Activated CD8-positive, alpha-beta T cell treated with anti-CD3 and anti-CD28 coated beads for 36 hours (primary cell): ENCODE results near the gene RAD51B. TPM values are rescaled to one million over a fixed set of nuclear protein-coding genes. Genes with fewer than 3 reads are reported as not detected.

ENCODE experiments used
- ATAC-seq: fragments of 200-7000 bp; cut with Tn5 transposase; one replicate; pipeline ENCODE4 v1.10.0; 2021; ENCODE audit warnings: mild to moderate bottlenecking, moderate library complexity
- CTCF ChIA-PET: fragments of 350-600 bp; sonication (Branson Sonifier 250); formaldehyde crosslinking; loops from one replicate; lab custom pipeline; 2021; ENCODE audit warnings: antibody characterized with exemption; lab: Charles Lee
- POLR2A ChIA-PET: fragments of 350-600 bp; sonication (Branson Sonifier 250); formaldehyde crosslinking; loops from one replicate; lab custom pipeline; 2021; ENCODE audit warnings: antibody characterized with exemption; lab: Charles Lee
- DNase-seq: peaks from one replicate; pipeline ENCODE4 v3.0.0-alpha.2; 2020
- H3K27ac Mint-ChIP-seq: one replicate; pipeline ENCODE4 v1.8.0; 2021; ENCODE audit warnings: mild to moderate bottlenecking, mixed read lengths
- H3K27me3 Mint-ChIP-seq: one replicate; pipeline ENCODE4 v1.8.0; 2021; ENCODE audit warnings: mixed read lengths
- H3K36me3 Mint-ChIP-seq: one replicate; pipeline ENCODE4 v1.8.0; 2021; ENCODE audit warnings: low read depth, mixed read lengths
- H3K4me1 Mint-ChIP-seq: one replicate; pipeline ENCODE4 v1.8.0; 2021; ENCODE audit warnings: low read depth, mixed read lengths
- H3K4me3 Mint-ChIP-seq: one replicate; pipeline ENCODE4 v1.8.0; 2021; ENCODE audit warnings: mild to moderate bottlenecking, moderate library complexity, mixed read lengths
- H3K9me3 Mint-ChIP-seq: one replicate; pipeline ENCODE4 v1.8.0; 2021; ENCODE audit warnings: mixed read lengths
- CTCF ChIP-seq: fragments of 200-600 bp; IDR thresholded peaks from one replicate; pipeline ENCODE4 v1.8.0; 2022; ENCODE audit warnings: antibody characterized with exemption, mild to moderate bottlenecking
- intact Hi-C: fragments of 100-400 bp; cut with micrococcal nuclease; formaldehyde crosslinking; loops from one replicate; pipeline ENCODE4 v1.10.0; 2022
- total RNA-seq, 2 experiments: library from RNA; stranded (reverse); gene quantifications; one replicate each; pipeline ENCODE4 v1.2.3, GENCODE V29; 2021

The RAD51B gene
- total RNA-seq, 2 experiments from 2014 or later: 38.2 to 40.6 TPM

- Mint-ChIP-seq H3K4me3 (no peak overlapping the region), H3K36me3 (no peaks in the 10 kb centered on the region), H3K27me3 (no peaks in the 10 kb centered on the region), H3K9me3 (no peaks in the 10 kb centered on the region), H3K4me1 (peaks cover 6% of the 10 kb centered on the region), H3K27ac (no peak overlapping the region)
- ATAC-seq (no peak), DNase-seq (no peak)
- intact Hi-C loops: no loop called here
- ChIA-PET POLR2A (no interaction called here), CTCF (no interaction called here)
- no peak for TF ChIP-seq CTCF
Measured at GRCh38 chr14:68550338-68550715, 730.7 kb downstream of the RAD51B start.

DNA sequence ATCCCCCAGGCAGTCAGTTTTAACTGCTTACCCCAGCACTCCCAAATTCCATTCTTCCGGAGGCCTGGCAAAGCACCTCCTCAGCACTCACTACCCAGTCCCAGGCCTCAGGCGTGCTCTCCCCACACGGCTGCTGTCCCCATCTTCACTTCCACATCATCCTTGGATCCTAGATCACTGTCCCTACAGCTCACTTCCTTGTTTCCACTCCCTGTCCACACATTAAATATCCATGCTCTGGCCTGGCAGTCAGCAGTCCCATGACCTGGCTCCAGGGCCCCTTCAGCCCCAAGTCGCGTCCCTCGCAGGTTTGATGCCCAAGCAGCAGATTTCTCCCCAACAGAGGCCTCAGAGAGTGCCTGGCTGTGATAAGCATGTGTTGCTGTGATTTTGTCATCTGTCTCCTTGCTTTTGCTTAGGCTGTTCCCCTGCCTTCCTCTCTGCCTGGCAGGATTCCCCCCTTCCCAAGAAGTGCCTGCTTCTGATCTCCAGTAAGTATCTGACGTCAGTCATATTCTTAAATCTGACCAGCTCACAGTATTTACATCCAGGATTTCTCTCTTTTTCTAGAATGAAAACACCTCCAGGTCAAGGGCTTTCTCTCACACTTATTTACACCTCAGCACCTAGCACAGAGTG, 731.6 kb downstream of the RAD51B start:
- peaks cover 6% of the 10 kb centered on the region for H3K4me1 Mint-ChIP-seq
- ATAC-seq (no peak), DNase-seq (no peak)
- H3K36me3 Mint-ChIP-seq: no peaks in the 10 kb centered on the region
- H3K4me3 Mint-ChIP-seq: no peak overlapping the region
- CTCF ChIA-PET: no interaction called here
- intact Hi-C loops: no loop called here
- POLR2A ChIA-PET: interaction anchor here (0.6 kb wide), 1 partner anchor 30 kb away, joined by 5 read pairs; no protein-coding TSS in a partner anchor
- no peak overlapping the region for H3K27ac Mint-ChIP-seq
- no peaks in the 10 kb centered on the region for H3K27me3 Mint-ChIP-seq
- H3K9me3 Mint-ChIP-seq: no peaks in the 10 kb centered on the region
- no peak for TF ChIP-seq CTCF

- Mint-ChIP-seq H3K4me1 (peaks cover 6% of the 10 kb centered on the region), H3K4me3 (no peak overlapping the region), H3K27me3 (no peaks in the 10 kb centered on the region), H3K27ac (no peak overlapping the region), H3K36me3 (no peaks in the 10 kb centered on the region), H3K9me3 (no peaks in the 10 kb centered on the region)
- POLR2A ChIA-PET: no interaction called here
- no peak for ATAC-seq
- CTCF ChIA-PET: no interaction called here
- TF ChIP-seq CTCF: no peak
- DNase-seq: no peak
- intact Hi-C loops: no loop called here
Measured at GRCh38 chr14:68552075-68552474, 732.5 kb downstream of the RAD51B start.

DNA sequence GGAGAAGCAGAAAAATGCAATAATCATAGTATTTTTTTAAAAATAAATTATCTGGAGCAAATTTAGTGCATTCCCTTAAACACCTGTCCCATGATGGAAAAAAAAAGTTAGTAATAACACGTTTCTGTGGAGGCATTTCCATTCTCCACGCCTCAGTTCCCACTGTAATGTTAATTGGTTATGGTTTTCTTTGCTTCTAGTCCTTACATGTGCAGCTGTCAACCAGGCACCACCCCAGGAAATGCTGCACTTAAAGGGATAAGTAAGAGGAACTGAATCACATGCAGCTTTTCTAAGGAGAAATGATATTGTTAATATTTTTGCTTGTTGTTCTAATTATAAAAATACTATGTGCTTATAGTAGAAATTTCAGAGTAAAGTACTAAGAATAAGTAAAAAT, 733.0 kb downstream of the RAD51B start:
- H3K4me3 Mint-ChIP-seq: no peak overlapping the region

More for the DNA sequence above, 733.0 kb downstream of the RAD51B start:
- Mint-ChIP-seq H3K9me3 (no peaks in the 10 kb centered on the region), H3K27me3 (no peaks in the 10 kb centered on the region), H3K27ac (no peak overlapping the region), H3K36me3 (no peaks in the 10 kb centered on the region), H3K4me1 (peaks cover 6% of the 10 kb centered on the region)
- TF ChIP-seq CTCF: no peak
- ChIA-PET CTCF (no interaction called here), POLR2A (no interaction called here)
- ATAC-seq (no peak), DNase-seq (no peak)
- intact Hi-C loops: no loop called here
